22Rv1 (cell line): ENCODE data around the gene SMCO3.
A peak's percentile ranks its signal among the peaks of the same experiment; 100 is the strongest.
"Not testable (repeated sequence)": the region's sequence is repeated elsewhere in the genome, so short reads cannot be mapped to it uniquely, and the experiment has no call there.

Source experiments
- H3K27ac ChIP-seq: fragments of 450-650 bp; 2 replicates; pipeline ENCODE4 v1.5.1; 2017
- ZFX ChIP-seq: fragments of 450-650 bp; IDR thresholded peaks from 2 replicates; pipeline ENCODE4 v1.6.1; 2017; ENCODE audit warnings: antibody characterized with exemption, borderline replicate concordance
- TF ChIP-seq, protein P1 (sequence below): fragments of 450-650 bp; IDR thresholded peaks from 2 replicates; pipeline ENCODE4 v1.5.1; 2017; ENCODE audit warnings: mild to moderate bottlenecking

The SMCO3 gene

DNA sequence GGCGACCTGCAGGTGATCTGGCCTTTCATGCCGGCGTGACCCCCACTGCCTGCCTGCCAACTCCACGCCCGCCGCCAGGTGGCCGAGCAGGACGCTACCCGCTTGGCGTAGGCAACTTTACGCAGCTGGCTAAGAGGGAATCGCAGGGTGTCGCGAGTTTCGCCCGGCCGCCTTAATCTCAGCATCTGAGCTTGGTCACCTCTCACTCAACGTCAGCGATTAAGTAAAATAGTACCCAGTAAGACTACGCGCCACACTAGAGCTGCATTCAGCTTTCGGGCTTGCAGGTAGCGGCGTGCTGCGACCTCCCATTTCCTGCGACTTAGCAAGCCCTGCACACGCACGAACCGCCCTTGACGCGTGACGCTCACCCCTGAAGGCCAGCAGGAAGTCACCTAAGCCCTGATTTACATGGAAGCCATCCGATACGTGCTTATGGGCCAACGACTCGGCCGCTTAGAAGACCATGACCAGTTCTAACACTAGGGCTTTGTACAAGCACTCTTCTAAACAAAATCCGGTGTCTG, 44.0 kb downstream of the SMCO3 start:
- peak overlapping the region; percentile 97 for H3K27ac ChIP-seq

DNA sequence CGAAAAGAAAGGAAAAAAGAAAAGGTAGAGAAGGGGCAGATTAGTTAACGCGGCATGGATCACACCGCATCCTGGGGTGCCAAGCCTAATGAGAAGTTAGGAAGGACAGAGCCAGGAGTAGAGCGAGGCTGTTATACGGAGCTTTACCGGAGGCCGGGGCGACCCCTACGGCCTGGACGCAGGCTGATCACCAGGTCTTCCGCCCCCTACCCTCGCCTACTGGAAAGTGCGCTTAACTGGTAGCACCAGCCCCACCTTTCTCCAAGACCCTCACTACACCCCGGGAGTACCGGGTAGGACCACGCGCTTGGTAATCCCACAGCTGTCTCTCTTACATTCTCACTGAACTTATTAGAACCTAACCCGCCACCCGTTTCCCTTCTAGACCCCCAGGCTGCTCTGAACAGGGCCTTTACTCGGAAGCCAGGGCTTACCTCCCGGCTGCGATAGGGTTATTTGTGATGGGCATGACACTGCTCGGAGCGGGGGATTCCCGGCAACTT, 44.5 kb downstream of the SMCO3 start:
- TF ChIP-seq, protein P1, sequence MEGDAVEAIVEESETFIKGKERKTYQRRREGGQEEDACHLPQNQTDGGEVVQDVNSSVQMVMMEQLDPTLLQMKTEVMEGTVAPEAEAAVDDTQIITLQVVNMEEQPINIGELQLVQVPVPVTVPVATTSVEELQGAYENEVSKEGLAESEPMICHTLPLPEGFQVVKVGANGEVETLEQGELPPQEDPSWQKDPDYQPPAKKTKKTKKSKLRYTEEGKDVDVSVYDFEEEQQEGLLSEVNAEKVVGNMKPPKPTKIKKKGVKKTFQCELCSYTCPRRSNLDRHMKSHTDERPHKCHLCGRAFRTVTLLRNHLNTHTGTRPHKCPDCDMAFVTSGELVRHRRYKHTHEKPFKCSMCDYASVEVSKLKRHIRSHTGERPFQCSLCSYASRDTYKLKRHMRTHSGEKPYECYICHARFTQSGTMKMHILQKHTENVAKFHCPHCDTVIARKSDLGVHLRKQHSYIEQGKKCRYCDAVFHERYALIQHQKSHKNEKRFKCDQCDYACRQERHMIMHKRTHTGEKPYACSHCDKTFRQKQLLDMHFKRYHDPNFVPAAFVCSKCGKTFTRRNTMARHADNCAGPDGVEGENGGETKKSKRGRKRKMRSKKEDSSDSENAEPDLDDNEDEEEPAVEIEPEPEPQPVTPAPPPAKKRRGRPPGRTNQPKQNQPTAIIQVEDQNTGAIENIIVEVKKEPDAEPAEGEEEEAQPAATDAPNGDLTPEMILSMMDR, result no peak
- no peak for TF ChIP-seq ZFX
- peak overlapping the region; percentile 97 for H3K27ac ChIP-seq

More for the DNA sequence above, 44.0 kb downstream of the SMCO3 start:
- no peak for TF ChIP-seq ZFX
- TF ChIP-seq, protein P1, result peak; percentile 97

DNA sequence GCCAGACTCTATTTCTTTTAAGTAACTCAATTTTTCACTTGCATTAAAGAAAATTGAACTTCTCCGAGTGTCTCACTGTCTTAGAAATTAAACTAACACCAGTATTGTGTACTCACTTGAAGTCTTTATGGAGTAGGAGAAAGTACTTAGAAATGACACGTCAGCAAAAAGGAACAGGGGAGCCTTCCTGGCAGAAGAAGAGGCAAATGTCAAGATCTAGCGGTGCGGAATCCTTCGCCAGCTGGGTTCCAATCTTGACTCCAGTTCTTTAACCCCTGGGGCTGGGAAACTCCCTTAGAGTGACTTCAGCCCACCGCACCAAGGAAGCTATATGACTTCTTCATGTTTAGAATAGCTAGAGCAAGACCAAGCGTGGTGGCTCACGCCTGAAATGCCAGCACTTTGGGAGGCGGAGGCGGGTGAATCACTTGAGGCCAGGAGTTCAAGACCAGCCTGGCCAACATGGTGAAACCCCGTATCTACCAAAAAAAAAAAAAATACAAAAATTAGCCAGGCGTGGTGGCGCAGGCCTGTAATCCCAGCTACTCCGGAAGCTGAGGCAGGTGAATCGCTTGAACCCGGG, 45.1 kb downstream of the SMCO3 start:
- H3K27ac ChIP-seq, result peak overlapping the region; percentile 97; the same call in 1 of the 2 replicates
- no peak for TF ChIP-seq ZFX
- TF ChIP-seq, protein P1, result no peak

DNA sequence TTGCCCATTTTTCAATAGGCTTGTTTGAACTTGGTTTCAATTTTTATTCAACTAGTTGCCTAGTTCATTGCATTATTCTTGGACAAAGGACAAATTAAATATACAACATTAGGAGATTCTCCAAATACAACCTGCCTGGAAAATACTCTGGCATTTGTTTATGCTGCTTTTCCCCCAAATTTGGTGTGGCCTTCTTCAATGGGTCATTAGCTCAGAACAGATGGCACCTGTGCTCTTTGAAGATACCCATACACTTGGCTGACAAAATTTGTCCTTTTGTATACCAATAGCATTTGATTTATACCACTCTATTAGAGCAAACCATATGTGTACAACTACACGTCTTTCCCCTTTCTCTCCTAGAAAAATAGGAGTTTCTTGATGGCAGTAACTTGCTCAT, 46.4 kb downstream of the SMCO3 start:
- TF ChIP-seq, protein P1, result no peak
- no peak for TF ChIP-seq ZFX
- H3K27ac ChIP-seq, result no peak overlapping the region

DNA sequence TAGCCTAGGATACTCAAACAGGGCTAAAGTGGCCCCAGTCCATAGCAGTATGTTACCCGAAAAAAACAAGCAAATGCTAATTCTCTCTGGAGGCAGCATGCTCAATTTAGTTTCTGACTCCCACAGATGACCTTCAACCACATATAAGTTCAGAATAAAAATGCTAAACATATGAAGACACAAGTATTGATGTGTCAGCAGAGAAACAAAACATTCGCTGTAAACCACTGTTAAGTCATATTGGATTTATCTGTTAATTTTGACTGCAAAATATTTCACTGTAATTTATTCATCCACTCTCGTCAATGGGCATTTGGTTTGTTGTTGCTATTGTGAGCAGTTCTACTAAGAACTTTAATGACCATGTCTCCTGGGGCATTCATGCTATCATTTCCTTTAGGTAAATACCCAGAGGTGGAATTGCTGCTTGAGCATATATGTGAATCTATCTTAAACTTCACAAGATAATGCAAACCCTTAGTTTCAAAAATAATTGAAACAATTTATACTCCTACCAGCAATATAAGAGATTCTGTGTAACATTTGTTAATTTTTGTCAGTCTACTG, 47.2 kb downstream of the SMCO3 start:
- no peak for TF ChIP-seq ZFX
- H3K27ac ChIP-seq, result peak overlapping the region; percentile 49

DNA sequence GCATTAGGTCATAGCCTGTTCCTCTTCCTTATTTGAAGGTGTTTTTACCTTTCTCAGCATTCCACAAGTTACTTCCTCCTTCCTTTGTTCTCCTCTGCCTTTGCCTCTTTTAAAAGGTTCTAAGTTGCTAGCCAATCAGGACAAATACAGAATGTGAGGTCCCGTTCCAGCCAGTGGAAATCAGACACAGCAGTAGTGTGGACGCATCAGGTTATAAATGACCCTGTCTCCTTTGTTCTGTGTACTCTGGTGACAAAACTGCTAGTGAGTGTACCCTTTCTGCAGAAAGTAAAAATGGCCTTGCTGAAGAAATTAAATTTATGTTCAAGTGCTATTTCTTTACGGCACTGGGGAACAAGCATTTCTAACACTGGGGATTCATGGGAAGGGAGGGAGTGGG, 48.0 kb downstream of the SMCO3 start:
- peak overlapping the region; percentile 49 for H3K27ac ChIP-seq

DNA sequence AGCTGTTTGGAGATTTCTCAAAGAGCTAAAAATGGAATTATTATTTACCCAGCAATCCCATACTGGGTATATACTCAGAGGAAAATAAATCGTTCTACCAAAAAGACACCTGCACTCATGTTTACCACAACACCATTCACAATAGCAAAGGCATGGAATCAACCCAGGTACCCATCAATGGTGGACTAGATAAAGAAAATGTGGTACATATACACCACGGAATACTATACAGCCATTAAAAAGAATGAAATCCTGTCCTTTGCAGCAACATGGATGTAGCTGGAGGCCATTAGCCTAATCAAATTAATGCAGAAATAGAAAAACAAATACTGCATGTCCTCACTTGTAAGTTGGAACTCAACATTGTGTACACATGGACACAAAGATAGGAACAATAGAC, 48.6 kb downstream of the SMCO3 start:
- no peak for TF ChIP-seq ZFX
- TF ChIP-seq, protein P1, result no peak
- peak overlapping the region; percentile 49; the same call in 1 of the 2 replicates for H3K27ac ChIP-seq

DNA sequence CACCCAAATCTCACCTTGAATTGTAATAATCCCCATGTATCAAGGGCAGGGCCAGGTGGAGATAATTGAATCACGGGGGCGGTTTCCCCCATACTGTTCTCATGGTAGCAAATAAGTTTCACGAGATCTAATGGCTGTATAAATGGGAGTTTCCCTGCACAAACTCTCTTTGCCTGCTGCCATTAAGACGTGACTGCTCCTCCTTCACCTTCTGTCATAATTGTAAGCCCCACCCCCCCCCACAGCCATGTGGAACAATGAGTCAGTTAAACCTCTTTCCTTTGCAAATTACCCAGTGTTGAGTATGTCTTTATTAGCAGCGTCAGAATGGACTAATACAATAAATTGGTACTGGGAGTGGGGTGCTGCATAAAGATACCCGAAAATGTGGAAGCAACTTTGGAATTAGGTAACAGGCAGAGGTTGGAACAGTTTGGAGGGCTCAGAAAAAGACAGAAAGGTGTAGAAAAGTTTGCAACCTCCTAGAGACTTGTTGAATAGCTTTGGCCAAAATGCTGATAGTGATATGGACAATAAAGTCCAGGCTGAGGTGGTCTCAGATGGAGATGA, 54.2 kb downstream of the SMCO3 start:
- H3K27ac ChIP-seq, result not testable (repeated sequence)
